ENCODE results near the gene TSKS. TPM values are rescaled to one million over a fixed set of nuclear protein-coding genes. Genes with fewer than 3 reads are reported as not detected.

TSKS gene, protein sequence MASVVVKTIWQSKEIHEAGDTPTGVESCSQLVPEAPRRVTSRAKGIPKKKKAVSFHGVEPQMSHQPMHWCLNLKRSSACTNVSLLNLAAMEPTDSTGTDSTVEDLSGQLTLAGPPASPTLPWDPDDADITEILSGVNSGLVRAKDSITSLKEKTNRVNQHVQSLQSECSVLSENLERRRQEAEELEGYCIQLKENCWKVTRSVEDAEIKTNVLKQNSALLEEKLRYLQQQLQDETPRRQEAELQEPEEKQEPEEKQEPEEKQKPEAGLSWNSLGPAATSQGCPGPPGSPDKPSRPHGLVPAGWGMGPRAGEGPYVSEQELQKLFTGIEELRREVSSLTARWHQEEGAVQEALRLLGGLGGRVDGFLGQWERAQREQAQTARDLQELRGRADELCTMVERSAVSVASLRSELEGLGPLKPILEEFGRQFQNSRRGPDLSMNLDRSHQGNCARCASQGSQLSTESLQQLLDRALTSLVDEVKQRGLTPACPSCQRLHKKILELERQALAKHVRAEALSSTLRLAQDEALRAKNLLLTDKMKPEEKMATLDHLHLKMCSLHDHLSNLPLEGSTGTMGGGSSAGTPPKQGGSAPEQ
- total RNA-seq (2022; extraction: Qiagen RNA extraction; ENCODE audit: low read depth) = not detected in 5 replicates

DNA sequence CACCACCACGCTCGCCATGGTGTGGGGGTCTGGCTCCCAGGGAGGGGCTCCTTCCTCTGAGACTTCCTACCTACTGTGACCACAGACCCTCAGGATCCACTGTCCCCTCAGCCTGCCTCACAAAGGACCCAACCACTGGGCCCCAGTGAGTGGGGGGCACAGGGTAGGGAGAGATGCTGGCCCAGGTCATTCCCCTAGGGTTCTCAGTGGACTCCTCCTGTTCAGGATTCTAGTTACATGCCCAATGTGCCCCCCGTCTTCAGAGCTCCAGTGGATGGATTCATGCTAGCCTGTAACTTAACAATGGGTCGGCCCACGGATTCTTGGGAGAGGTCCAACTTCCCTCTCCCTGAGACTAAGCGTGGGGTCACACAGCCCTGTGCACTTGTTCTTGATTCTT, at the start of gene TSKS:
Gene TSKS, minus strand, starts transcription at position 77 of the 400 bp plus-strand sequence. Its CDS starts 59 bp downstream, at position 18.

DNA sequence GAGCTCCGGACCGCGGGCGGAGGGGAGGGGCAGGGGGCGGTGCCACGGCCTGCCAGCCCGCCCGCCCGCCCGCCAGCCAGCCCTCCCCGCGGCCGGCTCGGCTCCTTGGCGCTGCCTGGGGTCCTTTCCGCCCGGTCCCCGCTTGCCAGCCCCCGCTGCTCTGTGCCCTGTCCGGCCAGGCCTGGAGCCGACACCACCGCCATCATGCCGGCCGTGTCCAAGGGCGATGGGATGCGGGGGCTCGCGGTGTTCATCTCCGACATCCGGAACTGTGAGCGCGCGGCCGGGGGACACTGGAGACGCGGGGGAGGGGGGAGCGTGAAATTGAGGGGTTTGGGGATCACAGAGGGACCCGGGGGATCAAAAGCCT, 3.8 kb upstream of the TSKS start, which contains the start of gene AP2A1:
Gene AP2A1, plus strand, starts transcription at position 72 of the 370 bp plus-strand sequence. Its CDS starts 133 bp downstream, at position 205.

DNA sequence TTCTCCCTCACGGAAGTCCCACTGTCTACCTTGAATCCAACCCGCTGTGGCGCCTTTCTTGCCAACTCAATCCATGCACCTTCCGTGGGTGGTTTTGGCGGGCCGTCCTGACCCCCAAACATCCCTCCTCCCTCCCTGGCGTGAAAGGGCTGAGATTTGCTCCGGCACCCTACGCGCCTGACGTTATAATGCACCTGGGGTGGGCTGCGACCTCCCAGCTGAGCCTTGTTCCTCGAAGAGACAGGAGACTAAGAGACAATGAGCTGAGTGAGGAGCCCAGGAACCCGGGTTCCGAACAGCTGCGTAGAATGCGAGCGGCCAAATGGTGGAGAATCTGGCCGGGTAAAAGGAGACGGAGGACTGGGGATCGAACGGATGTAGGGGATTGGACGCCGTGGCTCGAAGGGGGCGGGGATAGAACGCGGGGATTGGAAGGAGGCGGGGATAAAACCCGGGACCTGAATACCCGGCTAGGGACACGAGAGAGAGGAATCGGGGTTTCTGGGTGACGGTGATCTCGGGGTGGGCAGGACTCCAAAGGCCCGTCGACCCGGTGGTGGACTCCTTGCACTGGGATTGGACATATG, 72.4 kb downstream of the TSKS start, which contains the start of gene CPT1C:
Gene CPT1C, plus strand, starts transcription at position 461 of the 587 bp plus-strand sequence. CDS start 1,137 bp downstream, outside the sequence.

Other genes with a start within 250 kb of the TSKS start
- 0.78 to 2.8 TPM (median 2.0 TPM) in 5 replicates for gene RCN3, start 235.3 kb downstream of the TSKS start, total RNA-seq (2022; extraction: Qiagen RNA extraction; ENCODE audit: low read depth)
- 80.5 to 105 TPM (median 102 TPM) in 5 replicates for gene NOSIP, start 182.8 kb downstream of the TSKS start, total RNA-seq (2022; extraction: Qiagen RNA extraction; ENCODE audit: low read depth)
- gene PRRG2, start 182.0 kb downstream of the TSKS start, total RNA-seq (2022; extraction: Qiagen RNA extraction; ENCODE audit: low read depth) = 0.66 to 1.5 TPM (median 1.0 TPM) in 5 replicates
- gene PRR12, start 172.1 kb downstream of the TSKS start, total RNA-seq (2022; extraction: Qiagen RNA extraction; ENCODE audit: low read depth) = 24.2 to 35.2 TPM (median 31.5 TPM) in 5 replicates
- 81.1 to 134 TPM (median 118 TPM) in 5 replicates for gene RRAS, start 123.2 kb downstream of the TSKS start, total RNA-seq (2022; extraction: Qiagen RNA extraction; ENCODE audit: low read depth)
- gene SCAF1, start 121.1 kb downstream of the TSKS start, total RNA-seq (2022; extraction: Qiagen RNA extraction; ENCODE audit: low read depth) = 42.4 to 73.9 TPM (median 68.0 TPM) in 5 replicates
- gene IRF3, start 97.4 kb downstream of the TSKS start, total RNA-seq (2022; extraction: Qiagen RNA extraction; ENCODE audit: low read depth) = 83.2 to 108 TPM (median 101 TPM) in 5 replicates
- 51.6 to 75.3 TPM (median 73.0 TPM) in 5 replicates for gene BCL2L12, start 97.4 kb downstream of the TSKS start, total RNA-seq (2022; extraction: Qiagen RNA extraction; ENCODE audit: low read depth)
- 407 to 437 TPM (median 431 TPM) in 5 replicates for gene PRMT1, start 86.0 kb downstream of the TSKS start, total RNA-seq (2022; extraction: Qiagen RNA extraction; ENCODE audit: low read depth)
- 3.9 to 6.9 TPM (median 5.9 TPM) in 5 replicates for gene ADM5, start 73.7 kb downstream of the TSKS start, total RNA-seq (2022; extraction: Qiagen RNA extraction; ENCODE audit: low read depth)
- gene CPT1C, start 72.2 kb downstream of the TSKS start, total RNA-seq (2022; extraction: Qiagen RNA extraction; ENCODE audit: low read depth) = 11.6 to 14.1 TPM (median 12.2 TPM) in 5 replicates
- 40.1 to 57.4 TPM (median 50.9 TPM) in 5 replicates for gene AP2A1, start 3.7 kb upstream of the TSKS start, total RNA-seq (2022; extraction: Qiagen RNA extraction; ENCODE audit: low read depth)
- gene FUZ, start 50.0 kb upstream of the TSKS start, total RNA-seq (2022; extraction: Qiagen RNA extraction; ENCODE audit: low read depth) = 14.0 to 15.8 TPM (median 14.6 TPM) in 5 replicates
- 44.3 to 77.3 TPM (median 61.4 TPM) in 5 replicates for gene MED25, start 55.0 kb upstream of the TSKS start, total RNA-seq (2022; extraction: Qiagen RNA extraction; ENCODE audit: low read depth)
- gene PTOV1, start 87.9 kb upstream of the TSKS start, total RNA-seq (2022; extraction: Qiagen RNA extraction; ENCODE audit: low read depth) = 109 to 166 TPM (median 155 TPM) in 5 replicates
- 39.7 to 55.3 TPM (median 47.3 TPM) in 5 replicates for gene PNKP, start 104.3 kb upstream of the TSKS start, total RNA-seq (2022; extraction: Qiagen RNA extraction; ENCODE audit: low read depth)
- 66.3 to 117 TPM (median 109 TPM) in 5 replicates for gene AKT1S1, start 114.0 kb upstream of the TSKS start, total RNA-seq (2022; extraction: Qiagen RNA extraction; ENCODE audit: low read depth)
- gene TBC1D17, start 114.4 kb upstream of the TSKS start, total RNA-seq (2022; extraction: Qiagen RNA extraction; ENCODE audit: low read depth) = 21.7 to 25.3 TPM (median 22.1 TPM) in 5 replicates
- 0.59 to 1.8 TPM (median 0.79 TPM) in 5 replicates for gene IL4I1, start 133.6 kb upstream of the TSKS start, total RNA-seq (2022; extraction: Qiagen RNA extraction; ENCODE audit: low read depth)
- 45.7 to 62.6 TPM (median 55.7 TPM) in 5 replicates for gene ATF5, start 165.9 kb upstream of the TSKS start, total RNA-seq (2022; extraction: Qiagen RNA extraction; ENCODE audit: low read depth)
- gene NUP62, start 166.2 kb upstream of the TSKS start, total RNA-seq (2022; extraction: Qiagen RNA extraction; ENCODE audit: low read depth) = 77.8 to 99.6 TPM (median 94.7 TPM) in 5 replicates
- not detected in 5 replicates for gene SIGLEC11, start 197.9 kb upstream of the TSKS start, total RNA-seq (2022; extraction: Qiagen RNA extraction; ENCODE audit: low read depth)